Measurements from ENCODE around the gene SP3.

SP3 gene

DNA sequence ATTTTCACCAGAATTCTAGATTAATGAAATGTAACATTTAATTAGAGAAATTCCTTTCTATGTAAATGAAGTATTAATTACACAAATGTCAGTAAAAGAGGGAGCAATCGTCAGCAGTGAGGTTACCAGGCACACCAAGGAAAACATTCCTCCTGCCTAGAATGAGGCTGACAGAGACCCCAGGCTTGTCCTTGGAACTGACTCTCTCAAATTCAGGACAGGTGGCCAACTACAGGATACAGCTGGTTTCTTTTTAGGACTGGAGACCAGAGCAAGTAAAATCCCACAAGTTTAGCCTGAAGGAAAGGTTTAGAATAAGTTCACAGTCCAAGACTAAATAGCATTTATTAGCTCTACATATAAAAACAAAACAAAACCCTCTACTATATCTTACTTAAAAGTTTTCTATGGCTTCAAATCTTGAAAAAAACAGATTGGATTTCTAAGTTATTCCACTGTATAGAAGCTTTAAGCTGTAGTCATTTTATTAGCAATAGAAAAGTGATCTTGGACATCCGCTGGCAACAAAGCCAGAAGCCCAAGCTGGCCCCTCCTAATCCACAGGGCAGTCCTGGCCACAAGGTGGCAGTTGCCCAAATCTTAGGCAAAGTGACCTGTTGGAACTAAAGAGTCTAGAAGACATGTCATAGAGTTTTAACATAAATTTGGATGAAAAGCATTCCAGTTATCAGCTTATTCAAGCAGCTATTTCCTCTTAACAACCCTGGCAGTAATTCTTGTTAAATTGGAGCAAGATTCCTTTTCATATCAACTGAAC lies 81.0 kb downstream of the SP3 start:
- DNase-seq: no peak

DNA sequence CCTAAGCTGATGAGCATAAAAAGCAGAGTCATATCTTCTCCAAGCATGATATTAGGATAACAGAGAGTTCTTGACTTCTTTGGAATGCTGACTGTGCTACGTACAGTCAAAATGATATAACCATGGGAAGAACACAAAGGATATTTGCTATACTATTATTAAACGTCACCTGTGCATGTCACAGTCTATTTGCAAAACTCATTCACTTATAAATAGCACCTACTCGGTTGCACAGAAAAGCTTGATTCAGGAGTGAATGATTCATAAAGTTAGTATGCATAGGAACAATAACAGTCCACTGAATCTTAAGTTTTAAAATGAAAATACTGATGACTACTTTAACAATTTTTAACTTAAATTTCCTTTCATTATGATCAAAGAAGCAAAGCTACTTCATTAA lies 83.3 kb downstream of the SP3 start:
- DNase-seq: no peak

- peak; percentile 85 for DNase-seq
Measured at GRCh38 chr2:173881461-173881860, 83.7 kb downstream of the SP3 start.

- DNase-seq: no peak
Measured at GRCh38 chr2:173880561-173880960, 84.6 kb downstream of the SP3 start.

DNA sequence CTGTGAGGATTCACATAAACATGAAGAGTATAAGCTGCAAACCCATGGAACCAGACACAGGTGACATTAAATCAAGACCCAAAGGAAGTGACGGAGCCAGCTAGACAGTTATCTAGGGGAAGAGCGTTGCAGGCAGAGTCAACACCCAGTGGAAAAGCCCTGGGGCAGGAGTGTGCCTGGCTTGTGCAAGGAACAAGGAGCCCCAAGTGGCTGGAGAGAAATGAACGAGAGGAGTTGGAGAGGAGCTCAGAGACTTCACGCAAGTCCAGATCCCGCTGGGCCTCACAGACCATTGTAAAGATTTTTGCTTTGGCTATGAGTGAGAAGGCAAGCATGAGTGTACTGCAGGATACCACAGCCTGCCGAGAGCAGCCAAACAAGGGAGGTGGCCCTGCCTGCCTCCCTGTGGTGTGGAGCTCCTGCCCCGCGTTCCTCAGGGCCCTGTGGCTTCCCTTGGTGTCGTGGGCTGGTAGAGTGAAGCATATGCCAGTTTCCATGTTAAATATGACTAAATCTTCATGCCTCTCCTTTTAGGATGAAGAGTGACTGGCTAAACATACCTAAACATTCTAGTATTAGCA lies 88.2 kb downstream of the SP3 start:
- no peak for DNase-seq

- DNase-seq: no peak
Measured at GRCh38 chr2:173874894-173875237, 90.3 kb downstream of the SP3 start.

GRCh38 chr2:173874003-173874893 lies 90.9 kb downstream of the SP3 start:
- no peak for DNase-seq

- DNase-seq: no peak
Measured at GRCh38 chr2:173872714-173873113, 92.5 kb downstream of the SP3 start.

GRCh38 chr2:173869244-173870229 lies 95.6 kb downstream of the SP3 start:
- no peak for DNase-seq

- no peak for DNase-seq
Measured at GRCh38 chr2:173868406-173868805, 96.8 kb downstream of the SP3 start.

GRCh38 chr2:173866874-173867618 lies 98.1 kb downstream of the SP3 start:
- DNase-seq: no peak

GRCh38 chr2:173865971-173866873 lies 99.0 kb downstream of the SP3 start:
- DNase-seq: no peak

- DNase-seq: no peak
Measured at GRCh38 chr2:173862612-173863217, 102.5 kb downstream of the SP3 start.

DNA sequence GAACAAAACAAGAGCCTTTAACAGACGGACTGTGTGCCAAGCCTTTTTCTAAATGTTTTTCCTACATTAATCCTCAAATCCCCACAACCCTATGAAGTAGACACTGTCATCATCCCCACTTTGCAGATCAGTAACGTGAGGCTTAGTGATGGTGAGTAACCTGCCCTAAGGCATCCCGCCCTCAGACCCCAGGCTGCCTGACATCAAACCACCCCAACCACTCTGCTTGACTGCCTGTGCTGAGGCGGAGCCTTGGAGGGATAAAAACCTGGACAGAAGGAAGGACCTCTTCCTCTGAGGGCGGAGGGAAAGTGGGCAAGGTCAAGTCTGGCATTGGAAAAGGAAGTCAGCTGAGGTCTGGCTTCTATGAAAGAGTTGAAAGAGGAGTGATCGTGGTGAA lies 104.6 kb downstream of the SP3 start:
- no peak for DNase-seq

DNA sequence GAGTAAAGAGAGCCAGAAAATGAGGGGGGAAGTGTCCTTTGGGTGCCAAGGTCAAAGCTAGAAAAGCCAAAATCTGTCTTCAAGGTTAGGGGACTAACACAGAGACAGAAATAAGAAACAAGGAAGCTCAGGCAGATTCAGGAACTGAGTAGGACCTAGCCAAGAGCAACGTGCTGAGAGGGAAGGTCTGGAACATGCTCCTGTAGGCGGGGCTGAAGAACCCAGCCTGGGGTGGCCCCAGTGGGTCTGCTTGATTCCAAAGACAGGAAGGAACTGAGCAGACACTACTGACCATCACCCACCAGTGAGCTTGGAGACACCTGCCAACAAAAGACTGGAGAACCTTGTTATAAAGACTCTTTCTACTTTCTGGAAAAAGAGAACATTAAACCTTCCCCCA lies 105.1 kb downstream of the SP3 start:
- DNase-seq: no peak

DNA sequence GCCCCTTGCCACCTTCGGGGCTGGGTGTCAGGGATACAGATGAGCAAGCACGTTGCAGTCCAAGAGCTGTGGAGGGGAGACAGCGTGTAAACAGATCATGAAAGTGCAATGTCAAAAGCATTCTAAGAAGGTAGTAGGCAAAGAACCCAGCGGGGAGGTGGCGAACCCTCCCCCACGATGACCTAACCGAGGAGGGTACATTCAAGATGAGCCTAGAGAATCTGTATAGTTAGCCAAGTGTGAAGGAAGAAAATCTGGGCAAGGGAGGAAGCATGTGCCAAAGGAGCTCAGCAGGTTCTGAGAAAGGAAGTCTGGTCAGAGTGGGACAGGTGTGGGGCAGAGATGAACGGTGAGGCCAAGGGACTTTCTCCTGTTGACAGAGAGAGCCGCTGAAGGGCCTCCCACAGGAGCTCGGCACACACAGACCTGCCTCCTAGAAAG lies 106.9 kb downstream of the SP3 start:
- no peak for DNase-seq
